ENCODE measurements around the gene CEACAM19.

DNA sequence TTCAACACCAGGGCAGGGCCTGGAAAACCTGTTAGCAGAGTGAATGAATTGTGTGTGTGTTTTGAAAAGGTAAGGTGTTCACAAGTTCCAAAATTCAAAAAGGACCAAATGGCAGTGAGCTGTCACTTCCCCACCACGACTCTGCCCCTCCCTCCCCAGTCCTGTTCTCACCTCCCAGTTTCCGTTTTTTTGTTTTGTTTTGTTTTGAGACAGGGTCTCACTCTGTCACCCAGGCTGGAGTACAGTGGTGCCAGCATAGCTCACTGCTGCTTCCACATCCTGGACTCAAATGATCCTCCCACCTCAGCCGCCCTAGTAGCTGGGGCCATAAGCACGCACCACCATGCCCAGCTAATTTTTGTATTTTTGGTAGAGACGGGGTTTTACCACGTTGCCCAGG lies 56.9 kb downstream of the CEACAM19 start:
- TF ChIP-seq, protein P1, sequence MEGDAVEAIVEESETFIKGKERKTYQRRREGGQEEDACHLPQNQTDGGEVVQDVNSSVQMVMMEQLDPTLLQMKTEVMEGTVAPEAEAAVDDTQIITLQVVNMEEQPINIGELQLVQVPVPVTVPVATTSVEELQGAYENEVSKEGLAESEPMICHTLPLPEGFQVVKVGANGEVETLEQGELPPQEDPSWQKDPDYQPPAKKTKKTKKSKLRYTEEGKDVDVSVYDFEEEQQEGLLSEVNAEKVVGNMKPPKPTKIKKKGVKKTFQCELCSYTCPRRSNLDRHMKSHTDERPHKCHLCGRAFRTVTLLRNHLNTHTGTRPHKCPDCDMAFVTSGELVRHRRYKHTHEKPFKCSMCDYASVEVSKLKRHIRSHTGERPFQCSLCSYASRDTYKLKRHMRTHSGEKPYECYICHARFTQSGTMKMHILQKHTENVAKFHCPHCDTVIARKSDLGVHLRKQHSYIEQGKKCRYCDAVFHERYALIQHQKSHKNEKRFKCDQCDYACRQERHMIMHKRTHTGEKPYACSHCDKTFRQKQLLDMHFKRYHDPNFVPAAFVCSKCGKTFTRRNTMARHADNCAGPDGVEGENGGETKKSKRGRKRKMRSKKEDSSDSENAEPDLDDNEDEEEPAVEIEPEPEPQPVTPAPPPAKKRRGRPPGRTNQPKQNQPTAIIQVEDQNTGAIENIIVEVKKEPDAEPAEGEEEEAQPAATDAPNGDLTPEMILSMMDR (IDR thresholded peaks at IDR 0.05; ENCODE audit: extremely low read depth in 1 of 2, insufficient read depth in 1 of 2, low read depth in 1 of 2, low read length in 2 of 2), result no peak
- no peak for TF ChIP-seq POLR2AphosphoS5 (IDR thresholded peaks at IDR 0.05; ENCODE audit: insufficient read depth, low read depth, low read length)
- TF ChIP-seq, protein P2, sequence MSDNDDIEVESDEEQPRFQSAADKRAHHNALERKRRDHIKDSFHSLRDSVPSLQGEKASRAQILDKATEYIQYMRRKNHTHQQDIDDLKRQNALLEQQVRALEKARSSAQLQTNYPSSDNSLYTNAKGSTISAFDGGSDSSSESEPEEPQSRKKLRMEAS (IDR thresholded peaks at IDR 0.05; ENCODE audit: insufficient read depth, insufficient read length), result no peak
- TF ChIP-seq EZH2 (IDR thresholded peaks at IDR 0.05; ENCODE audit: borderline replicate concordance, low read depth, low read length, severe bottlenecking), result no peak
- TF ChIP-seq JUN (IDR thresholded peaks at IDR 0.05; ENCODE audit: borderline replicate concordance, insufficient read depth, insufficient read length, low read depth), result no peak
- no peak for TF ChIP-seq MYC (IDR thresholded peaks at IDR 0.05; ENCODE audit: low read depth, low read length)
- no peak for TF ChIP-seq FOS (IDR thresholded peaks at IDR 0.05; ENCODE audit: borderline replicate concordance, insufficient read depth, low read length)
